Gastroesophageal sphincter (tissue), 3 donors: ENCODE data around the gene GAPVD1.

Experiments
- EP300 ChIP-seq: sonication (generic); formaldehyde crosslinking; IDR thresholded peaks from one replicate; pipeline ENCODE4 v1.6.1; 2017; ENCODE audit warnings: antibody characterized with exemption, mild to moderate bottlenecking
- POLR2A ChIP-seq, 2 donors: fragments of 450-650 bp; IDR thresholded peaks; one replicate each; pipeline ENCODE4 v1.6.1; 2017; ENCODE audit warnings: antibody characterized with exemption in 2 of 2, mild to moderate bottlenecking in 2 of 2, moderate library complexity in 1 of 2
- POLR2AphosphoS5 ChIP-seq: sonication (generic); formaldehyde crosslinking; IDR thresholded peaks from one replicate; pipeline ENCODE4 v1.6.1; 2017; ENCODE audit warnings: antibody characterized with exemption
- TF ChIP-seq, protein P1 (sequence below), 4 experiments: fragments of 200-600 bp in 2 of 4; fragments of 450-650 bp in 2 of 4; sonication (generic) in 1 of 4; IDR thresholded peaks; one replicate each; pipeline ENCODE4 v1.5.1; 2017 to 2019; ENCODE audit warnings: antibody characterized with exemption in 4 of 4, mild to moderate bottlenecking in 2 of 4, moderate library complexity in 2 of 4

DNA sequence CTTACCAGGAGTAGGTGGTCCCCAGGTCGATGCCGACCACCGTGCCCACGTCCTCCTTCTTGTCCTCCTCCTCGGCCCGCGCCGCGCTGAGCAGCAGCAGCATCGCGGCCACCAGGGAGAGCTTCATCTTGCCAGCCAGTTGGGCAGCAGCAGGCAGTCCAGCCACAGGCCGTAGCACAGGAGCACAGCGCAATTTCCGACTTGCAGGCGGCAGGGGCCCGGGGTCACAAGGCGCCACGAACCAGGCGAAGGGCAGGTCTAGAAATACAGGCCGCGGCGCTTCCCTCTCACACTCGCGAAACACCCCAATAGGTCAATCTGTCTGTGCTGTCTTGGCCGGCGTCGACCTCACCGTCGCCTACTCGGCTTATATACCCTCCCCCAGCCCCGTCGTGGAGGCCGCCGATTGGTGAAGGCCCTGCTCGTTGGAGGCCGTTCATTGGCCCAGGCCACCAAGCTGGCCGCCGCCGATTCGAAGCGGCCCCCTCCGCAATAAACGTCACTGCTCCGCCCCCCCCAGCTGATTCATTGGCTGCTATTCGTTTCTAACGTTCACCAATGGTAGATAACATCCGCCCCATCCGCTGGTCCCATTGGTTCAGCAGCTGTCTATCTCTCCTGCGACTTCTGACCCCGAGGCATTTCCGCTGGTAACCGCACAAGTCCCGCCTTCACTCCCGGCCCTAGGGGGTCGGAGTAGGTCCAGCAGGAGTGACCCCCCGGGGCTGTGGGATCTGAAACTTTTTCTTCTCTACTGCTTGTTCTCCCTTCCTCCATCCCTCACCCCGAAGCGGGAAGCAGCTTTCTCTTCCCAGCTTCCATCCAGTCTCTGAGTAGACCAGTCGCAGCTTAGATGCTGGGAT lies 20.4 kb upstream of the GAPVD1 start, which contains the start of gene HSPA5:
- TF ChIP-seq, protein P1, sequence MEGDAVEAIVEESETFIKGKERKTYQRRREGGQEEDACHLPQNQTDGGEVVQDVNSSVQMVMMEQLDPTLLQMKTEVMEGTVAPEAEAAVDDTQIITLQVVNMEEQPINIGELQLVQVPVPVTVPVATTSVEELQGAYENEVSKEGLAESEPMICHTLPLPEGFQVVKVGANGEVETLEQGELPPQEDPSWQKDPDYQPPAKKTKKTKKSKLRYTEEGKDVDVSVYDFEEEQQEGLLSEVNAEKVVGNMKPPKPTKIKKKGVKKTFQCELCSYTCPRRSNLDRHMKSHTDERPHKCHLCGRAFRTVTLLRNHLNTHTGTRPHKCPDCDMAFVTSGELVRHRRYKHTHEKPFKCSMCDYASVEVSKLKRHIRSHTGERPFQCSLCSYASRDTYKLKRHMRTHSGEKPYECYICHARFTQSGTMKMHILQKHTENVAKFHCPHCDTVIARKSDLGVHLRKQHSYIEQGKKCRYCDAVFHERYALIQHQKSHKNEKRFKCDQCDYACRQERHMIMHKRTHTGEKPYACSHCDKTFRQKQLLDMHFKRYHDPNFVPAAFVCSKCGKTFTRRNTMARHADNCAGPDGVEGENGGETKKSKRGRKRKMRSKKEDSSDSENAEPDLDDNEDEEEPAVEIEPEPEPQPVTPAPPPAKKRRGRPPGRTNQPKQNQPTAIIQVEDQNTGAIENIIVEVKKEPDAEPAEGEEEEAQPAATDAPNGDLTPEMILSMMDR (IDR thresholded peaks at IDR 0.05) = peak in 2 of 4 experiments; percentile 40 to 56
- peak; percentile 100 for TF ChIP-seq POLR2AphosphoS5
- TF ChIP-seq POLR2A (IDR thresholded peaks at IDR 0.05) = peak; percentile 96 to 97
- TF ChIP-seq EP300 = no peak
